Fibroblast of skin of scalp (primary cell): ENCODE data around the gene CCDC110.

ENCODE experiments used
- DNase-seq: peaks from one replicate; pipeline ENCODE4 v3.0.0-alpha.2; 2013

The CCDC110 gene

DNA sequence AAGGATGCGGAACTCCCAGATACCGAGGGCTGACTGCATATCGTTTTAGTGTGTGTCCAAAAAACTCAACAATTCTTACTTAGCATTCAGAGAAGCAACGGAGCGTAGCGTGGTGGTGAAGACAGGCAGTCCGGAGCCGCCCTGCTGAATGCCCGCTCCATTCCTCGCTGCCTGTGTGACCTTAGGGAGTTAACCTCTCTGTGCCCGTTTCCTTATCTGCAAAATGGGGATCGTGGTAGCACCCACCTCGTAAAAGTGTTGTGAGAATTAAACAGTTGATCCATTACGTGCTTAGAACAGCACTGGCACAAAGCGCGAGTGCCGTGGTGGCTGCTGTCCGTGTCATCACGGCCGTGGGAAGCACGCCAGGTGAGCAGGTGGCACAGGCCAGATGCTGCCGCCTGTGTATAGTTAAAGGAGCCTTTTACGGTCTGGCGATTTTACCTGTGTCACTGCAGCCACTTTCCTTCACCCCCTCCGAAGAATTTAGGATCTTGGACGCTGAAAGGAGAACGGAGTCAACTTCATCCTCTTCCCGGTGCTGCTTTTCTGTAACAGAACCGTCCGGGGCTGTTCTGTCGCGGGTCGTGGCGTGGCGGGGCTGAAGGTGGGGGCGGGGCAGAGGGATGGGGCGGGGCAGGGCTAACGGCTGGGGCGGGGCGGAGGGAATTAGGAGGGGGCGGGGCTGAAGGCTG lies 885 bp downstream of the CCDC110 start:
- DNase-seq: no peak

DNA sequence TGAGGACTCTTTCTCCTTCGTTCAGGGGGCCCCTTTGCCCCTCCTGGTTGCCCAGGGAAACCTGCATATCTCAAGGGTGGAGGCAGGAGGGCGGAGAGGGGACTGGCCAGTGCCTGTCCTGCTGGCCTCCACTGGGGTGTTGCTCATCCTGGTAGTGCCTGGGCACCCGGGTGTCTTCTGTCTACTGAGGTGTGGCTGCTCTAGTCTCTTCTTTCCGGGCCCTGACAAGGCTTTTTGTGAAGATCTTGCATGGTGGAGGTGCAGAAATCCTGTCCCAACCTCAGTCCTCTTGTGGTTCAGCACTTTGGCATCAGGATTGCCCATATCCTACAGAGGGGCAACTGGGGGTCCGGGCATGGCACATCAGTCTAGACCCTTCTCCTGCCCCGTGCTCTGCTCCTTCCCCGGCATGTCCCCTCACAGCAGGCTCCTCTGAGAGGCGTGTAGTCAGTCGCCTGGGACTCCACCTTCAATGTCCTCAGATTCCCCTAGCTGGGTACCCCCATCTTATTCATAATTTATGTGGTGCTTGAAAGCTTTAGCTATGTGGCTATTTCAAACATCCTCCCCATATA lies 1.9 kb downstream of the CCDC110 start:
- no peak for DNase-seq

DNA sequence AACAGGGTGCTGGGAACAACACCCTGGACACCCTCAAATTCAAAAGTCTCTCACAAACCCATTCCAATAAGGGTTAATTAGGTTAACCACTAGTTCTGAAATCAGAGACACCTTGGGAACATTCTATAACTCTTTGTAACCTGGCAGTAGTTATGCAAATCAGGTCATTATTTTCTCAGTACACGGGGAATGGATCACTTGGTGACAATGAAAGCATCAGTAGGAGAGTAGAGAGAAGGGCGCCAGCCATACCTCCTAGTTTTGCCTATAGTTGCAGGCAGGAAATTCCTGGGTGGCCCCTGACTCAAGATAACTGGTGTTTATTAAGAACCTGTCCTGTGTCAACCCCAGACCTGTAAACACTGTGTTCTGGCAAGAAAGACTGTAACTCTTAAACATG lies 2.5 kb downstream of the CCDC110 start:
- DNase-seq: no peak

DNA sequence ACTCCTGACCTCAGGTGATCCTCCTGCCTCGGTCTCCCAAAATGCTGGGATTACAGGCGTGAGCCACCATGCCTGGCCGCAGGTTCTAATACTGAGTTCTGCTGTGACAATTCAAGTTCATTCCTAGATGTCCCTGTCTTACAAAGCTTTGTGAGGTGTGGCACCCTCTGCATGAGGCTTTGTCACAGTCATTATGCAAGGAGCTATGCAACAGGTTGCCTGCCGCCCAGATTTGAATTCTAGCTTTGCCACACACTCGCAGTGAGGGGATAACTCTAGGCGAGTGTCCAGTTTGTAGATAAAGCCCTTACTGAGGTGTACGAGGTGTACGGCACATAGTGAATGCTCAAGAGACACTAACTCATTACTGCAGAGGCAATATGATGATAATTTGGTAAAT lies 3.5 kb downstream of the CCDC110 start:
- no peak for DNase-seq

DNA sequence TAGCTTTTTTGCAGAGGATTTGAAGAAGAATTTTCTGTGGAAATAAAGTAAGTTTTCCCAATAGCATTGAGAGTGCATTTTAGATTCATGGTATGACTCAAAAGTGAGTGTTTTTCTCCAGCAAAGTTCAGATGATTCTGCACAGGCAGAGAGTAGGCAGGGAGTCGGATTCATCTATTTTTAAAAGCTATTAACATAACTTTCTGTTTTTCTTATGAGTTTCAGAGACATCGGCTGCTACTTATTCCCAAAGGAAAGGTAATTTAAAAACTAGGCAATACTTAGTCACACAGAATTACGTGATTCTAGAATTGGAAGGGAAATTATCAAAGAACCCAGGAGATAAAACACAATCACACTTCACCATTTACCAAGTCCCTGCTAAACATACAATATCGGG lies 4.4 kb downstream of the CCDC110 start:
- no peak for DNase-seq

DNA sequence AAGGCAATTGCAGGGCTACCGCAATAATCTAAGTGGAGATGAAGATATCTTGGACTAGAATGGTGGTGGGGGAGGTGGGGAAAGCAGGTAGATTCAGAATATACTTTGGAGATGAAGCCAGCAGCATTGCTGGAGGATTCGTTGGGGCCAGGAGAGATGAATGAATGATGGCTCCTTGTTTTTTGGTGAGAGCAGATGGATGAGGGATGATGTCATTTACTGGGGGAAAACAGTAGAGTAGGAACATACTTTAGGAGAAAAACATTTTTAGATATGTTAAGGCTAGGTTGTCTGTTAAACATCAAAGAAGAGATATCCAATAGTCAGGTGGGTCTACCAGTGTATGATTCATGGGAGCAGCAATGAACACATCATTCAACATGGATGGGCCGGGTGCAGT lies 5.8 kb downstream of the CCDC110 start:
- DNase-seq: no peak

DNA sequence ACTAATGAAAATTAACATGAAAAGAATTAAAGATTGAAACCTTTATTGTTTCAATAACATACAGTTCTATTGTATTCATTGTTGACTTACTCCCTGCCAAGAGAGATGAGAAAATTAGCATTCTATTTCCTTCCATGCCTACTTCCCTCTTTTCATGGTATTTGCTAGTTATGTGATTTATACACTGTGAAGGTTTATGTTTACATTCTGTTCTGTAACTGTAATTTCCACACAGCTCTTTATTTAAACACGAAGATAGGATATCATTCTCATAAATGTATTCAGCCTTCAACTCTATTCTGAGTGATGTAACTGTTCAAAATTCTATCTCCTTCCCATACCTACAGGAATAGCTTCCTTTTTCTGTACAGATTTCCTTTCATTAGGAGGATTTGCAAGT lies 6.6 kb downstream of the CCDC110 start:
- no peak for DNase-seq

DNA sequence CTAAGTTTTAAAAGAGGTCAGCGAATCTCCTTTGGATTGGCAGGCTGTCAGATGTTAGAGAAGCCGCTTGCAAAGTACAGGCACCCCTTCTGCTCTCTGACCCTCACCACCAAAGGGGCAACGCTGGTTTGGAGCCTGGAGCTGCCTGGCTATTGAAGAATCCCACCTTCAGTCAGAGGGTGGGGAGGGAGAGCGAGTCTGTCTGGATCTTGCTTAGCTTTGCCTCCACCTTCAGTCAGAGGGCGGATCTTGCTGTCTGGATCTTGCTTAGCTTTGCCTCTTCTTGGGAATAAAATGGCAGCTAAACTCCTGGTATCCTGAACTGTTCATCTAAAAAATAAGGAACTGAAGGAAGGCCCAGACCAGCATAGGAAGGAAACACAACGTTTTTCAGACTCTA lies 7.3 kb downstream of the CCDC110 start:
- no peak for DNase-seq

DNA sequence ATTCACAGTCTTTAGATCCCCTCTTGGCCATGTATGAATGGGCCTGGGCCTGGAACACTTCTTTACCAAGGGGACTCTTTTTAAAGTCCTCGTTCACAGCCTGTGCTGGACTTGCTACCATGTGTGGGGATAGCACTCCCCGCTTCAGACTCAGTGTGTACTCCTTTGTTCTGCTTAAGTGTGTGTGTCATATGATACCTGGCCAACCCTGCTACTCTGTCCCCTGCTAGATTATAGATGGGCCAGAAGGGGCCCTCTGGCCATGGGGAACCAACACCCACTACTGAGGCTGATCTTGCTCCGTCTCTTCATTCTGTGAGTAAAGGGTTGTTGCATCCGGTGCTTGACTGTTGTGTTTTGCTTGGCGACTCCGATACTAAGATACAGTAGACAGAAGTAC lies 8.0 kb downstream of the CCDC110 start:
- DNase-seq: no peak

DNA sequence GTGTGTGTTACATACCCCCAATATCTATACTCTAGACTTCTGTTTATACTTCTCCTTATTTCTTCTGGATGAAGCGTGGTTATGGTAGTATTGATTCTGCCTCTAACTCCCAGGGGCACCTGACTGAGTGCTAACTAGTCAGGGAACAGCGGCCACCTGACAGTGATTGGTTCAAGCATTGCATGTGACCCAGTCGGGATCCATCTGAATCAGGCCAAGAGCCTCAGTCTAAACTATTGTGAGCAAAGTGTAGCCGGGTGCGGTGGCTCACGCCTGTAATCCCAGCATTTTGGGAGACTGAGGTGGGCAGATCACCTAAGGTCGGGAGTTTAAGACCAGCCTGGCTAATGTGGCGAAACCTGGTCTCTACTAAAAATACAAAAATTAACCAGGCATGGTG lies 10.0 kb downstream of the CCDC110 start:
- DNase-seq: no peak

DNA sequence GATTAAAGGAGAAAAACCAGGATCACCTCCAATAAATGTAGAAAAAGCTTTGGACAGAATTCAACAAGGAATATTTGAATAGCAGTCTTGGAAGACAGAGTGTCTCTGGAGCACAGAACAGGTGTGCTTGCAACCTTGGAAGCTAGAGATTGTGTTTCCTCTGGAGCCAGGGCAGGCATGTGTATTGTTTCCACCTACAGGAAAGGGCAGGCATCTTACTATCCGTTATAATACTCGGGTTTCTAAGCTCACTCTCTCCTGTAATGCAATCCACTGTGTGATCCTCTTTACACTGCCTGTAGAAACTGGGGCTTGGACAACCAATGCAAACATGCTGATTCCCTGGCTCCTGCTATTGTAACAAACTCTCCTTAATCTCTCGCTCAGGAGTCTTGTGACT lies 14.4 kb downstream of the CCDC110 start:
- no peak for DNase-seq

DNA sequence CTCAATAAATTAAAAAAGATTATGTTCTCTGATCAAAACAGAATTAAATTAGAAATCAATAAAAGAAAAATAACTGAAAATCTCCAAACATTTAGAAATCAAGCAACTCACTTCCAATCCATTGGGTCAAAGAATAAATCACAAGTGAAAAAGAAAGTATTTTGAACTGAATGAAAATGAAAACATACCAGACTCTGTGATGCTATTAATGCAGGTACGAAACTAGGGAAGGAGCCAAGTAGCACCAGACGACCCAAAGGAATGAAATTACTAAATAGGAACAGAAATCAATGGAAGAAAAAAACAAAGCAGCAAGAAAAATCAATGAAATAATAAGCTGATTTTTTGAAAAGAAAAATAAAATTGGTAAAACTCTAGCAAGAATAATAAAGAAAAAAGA lies 15.4 kb downstream of the CCDC110 start:
- no peak for DNase-seq

DNA sequence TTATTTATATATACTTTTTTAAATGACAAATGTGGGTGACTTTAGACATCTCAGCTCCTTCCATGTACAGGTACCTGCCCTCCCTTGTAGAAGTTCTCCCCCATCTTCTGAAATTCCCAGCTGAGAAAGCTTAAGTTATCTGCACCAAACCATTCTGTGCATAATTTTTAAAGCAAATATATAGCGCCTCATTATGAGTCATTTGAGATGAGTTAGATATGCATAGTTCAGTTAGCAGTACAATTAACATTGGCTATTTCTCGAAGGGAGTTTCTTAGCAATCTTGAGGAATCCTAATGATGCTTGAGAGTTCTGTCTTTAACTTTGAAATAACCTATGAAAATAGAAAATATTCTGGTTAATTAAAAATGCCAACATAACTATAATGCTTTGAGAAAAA lies 26.3 kb downstream of the CCDC110 start:
- DNase-seq: no peak

DNA sequence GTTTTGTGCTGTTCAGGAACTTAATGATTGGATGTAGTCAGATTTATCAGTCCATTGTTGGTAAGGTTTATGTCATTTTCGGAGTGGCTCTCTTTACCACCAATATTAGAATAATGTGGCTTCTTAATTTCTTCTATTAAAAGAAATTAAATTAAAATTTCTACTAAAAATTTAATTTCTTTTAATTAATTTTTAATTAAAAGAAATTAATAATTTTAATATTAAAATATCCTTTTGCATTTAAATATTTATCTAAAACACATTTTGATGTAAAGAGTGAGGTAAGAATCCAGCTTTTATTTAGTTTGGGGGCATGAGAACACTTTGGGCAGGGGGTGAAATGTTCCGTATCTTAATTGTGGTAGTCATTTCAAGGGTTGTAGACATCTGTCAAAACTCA lies 30.1 kb downstream of the CCDC110 start:
- DNase-seq: no peak

DNA sequence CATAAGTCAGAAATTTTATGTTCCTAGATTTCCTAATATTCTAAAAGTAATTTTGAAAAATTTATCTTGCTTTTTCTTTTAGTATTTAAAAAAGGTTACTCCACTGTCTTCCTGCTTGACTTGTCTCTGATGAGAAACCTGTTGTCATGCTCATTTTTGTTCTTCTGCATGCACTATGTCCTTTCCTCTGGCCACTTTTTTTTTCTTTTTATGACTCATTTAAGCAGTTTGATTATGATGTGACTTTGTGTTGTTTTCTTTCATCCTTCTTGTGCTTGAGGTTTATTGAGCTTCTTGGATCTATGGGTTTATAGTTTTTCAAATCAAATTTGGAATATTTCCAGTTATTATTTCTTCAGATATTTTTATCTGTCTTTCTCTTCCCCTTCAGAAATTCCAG lies 33.7 kb downstream of the CCDC110 start:
- DNase-seq: no peak

DNA sequence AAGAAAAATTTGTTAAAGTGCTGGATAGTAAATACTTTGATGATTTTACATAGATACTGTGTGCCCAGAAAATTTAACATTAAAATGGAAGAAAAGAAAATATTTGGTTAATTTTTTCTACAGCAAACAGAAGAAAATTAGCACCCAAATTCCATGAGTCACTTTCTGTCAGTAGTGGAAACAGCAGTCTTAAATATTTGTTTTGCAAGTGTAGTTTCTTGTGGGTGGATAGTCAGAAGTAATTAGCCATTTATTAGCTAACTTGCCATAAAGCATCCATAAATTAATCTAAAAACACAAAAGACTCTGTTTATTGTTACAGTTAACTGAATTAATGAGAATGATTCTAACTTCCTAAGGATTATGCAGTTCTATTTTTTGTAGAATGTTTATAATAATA lies 36.1 kb downstream of the CCDC110 start:
- DNase-seq: peak; percentile 2

DNA sequence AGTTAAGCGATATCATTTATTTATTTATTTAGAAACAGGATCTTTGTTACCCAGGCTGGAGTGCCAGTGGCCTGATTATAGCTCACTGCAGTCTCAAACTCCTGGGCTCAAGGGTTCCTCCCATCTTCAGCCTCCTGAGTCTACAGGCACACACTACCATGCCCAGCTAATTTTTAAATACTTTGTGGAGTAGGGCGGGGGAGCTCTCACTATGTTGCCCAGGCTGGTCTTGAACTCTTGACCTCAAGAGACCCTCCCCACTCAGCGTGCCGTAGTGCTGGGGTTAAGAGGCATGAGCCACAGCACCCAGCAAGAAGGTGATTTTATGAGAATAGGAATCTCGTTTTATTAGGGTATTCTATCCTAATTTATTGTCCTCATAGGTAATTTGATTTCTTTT lies 41.9 kb downstream of the CCDC110 start:
- no peak for DNase-seq

DNA sequence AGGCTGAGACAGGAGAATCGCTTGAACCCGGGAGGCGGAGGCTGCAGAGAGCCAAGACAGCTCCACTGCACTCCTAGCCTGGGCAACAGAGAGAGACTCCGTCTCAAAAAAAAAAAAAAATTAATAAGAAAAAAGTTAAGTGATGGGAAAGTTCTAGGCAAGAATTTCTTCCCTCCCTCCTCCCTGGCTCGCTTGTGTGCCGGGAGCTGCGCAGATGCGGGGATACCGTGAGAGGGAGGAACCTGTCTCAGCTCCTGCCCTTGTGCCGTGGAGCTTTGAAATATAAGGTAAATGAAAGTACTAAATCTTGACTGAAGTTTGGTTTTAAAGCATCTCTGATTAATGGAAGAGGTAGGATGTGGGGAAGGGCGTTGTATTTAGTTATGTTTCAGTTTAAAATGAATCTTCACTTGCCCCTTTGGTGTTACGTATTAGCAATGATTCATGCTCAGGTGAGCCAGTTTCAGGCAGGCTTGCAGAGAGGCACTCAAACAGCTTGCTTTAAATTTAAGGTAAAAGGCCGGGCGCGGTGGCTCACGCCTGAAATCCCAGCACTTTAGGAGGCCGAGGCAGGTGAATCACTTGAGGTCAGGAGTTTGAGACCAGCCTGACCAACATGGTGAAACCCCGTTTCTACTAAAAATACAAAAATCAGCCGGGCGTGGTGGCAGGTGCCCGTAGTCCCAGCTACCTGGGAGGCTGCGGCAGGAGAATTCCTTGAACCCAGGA lies 44.4 kb downstream of the CCDC110 start:
- DNase-seq: no peak

DNA sequence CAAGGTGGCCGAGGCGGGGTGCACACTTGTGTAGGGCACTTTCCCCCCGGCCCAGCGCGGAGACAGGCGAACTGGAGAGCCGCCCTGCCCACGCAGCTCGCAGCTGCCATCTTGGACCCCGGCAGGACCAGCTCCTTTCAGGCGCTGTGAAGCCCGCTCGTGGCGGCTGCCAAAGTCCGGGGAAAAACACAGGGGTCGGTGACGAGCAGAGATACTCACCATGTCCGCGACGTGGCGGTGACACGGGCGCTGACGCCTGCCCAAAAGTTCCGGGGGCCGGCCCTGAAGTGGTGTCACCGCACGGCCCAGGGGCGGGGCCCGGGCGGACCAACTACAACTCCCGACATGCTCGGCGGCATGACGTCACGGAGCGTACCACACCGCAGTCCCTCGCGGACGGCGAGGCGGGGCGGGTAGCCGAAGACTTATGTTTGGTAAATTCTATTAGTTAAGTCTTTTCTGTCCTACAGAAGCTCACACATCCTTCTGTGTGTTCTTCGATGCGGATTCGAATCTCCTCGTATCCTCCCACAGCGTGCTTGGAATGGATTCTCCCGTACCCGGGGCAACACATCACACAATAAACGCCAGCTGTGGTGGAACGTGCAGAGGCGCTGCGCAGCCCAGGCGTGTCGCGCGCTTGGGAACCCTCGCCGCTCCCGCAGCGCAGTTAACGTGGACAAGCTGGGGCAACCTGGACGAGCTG lies 45.7 kb downstream of the CCDC110 start, which contains the start of gene UFSP2:
UFSP2 (minus strand) TSS at position 318 of the 706 bp plus-strand sequence; CDS start at position 222, 96 bp downstream.
- peak; percentile 91 for DNase-seq

DNA sequence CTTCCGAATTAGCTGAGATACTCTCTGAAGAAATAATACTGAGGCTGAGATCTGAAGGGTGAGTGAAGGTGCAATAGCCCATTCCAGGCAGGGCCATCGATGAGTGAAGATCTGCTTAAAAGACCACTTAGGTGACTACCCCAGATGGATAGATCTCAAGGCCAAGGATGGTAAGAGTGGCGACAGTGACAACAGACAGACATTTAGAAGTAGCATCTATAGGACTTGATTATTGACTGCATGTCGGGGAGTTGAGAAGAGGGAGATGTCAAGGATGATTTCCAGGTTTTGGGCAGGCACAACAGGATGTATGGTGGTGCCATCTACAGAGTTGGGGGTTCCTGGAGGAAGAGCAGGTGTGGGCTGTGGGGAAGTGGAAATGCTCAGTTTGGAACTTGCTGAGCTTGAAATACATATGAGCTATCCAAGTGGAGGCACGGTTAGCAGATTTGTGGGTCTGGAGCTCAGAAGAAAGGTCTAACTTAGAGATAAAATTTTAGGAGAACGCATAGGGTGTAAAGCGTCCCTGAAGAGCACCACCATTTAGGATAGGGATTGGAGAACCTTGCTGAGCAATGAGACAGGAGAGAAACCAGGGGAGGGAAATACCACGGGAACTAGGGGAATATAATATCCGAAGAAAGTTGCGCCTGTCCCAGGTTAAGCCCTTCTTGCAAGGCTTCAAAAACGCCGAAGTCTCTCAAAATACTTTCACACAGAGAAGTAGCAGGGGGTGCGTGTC lies 46.5 kb downstream of the CCDC110 start:
- no peak for DNase-seq

DNA sequence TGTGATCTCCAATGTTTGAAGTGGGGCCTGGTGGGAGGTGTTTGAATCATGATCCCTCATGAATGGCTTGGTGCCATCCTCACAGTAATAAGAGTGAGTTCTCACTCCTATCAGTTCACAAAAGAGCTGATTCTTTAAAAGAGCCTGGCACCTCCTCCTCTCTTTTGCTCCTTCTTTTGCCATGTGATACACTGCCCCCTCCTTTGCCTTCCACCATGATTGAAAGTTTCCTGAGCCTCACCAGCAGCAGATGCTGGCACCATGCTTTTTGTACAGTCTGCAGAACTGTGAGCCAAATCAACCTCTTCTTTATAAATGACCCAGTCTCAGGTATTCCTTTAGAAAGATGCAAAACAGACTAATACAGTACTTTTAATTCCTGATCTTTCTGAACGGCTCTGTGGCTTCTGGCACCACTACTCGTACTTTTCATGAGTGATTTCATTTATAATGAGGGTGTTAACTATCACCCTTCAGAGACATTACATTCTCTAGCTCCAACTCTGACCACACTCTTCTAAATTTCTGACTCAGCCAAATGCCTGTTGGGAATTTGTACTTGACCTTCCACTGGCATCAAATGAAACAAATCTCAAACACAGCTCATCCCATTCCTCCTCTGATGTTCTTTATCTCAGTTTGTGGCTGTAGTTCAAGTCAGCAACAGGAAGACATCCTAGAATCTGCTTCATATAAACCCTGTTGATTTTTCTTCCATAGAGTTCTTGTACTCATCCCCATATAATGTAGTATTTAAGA lies 50.0 kb downstream of the CCDC110 start:
- DNase-seq: peak; percentile 48

DNA sequence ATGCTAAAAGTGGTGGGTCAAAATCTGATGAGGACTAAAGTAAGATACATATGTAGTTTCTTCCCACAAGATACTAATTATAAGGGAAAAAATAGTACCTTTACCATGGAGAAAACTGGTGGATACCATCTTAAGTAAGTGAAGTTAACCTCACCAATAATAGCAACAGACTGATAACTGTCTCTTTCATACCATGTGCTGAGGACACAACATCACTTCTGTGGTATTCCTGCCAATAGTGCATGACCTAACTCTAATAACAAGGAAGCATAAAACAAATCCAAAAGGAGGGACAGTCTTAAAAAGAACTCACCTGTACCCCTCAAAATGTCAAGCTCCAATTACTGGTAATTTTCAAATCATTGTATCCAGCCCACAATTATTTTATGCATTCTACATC lies 54.6 kb downstream of the CCDC110 start:
- DNase-seq: no peak
